ENCODE data around the gene CD177.
"Not testable (repeated sequence)": the region's sequence is repeated elsewhere in the genome, so short reads cannot be mapped to it uniquely, and the experiment has no call there.

CD177 gene

DNA sequence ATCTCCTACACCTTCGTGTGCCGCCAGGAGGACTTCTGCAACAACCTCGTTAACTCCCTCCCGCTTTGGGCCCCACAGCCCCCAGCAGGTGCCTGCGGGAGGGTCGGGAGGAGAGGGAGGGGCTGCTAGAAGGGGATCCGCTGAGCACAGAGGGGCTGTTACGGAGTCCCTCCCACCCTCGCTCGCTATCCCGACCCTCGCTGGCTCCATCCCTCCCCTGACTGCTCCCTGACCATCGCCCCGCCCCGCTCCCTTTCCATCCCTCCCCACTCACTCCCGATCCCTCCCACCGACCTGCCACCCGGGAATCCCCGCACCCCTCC, 780 bp downstream of the CD177 start:
- Histone ChIP-seq H3K4me2 (ENCODE audit: low read length) (no peak overlapping the region), H3K27me3 (ENCODE audit: insufficient read depth, low read length) (no peaks in the 10 kb centered on the region), H3K27ac (ENCODE audit: low read depth, low read length, poor library complexity, severe bottlenecking) (no peak overlapping the region), H3K9ac (ENCODE audit: low read length) (no peak overlapping the region), H2AFZ (ENCODE audit: low read length) (no peak overlapping the region), H3K4me3 (ENCODE audit: low read depth, low read length, poor library complexity, severe bottlenecking) (no peak overlapping the region), H3K79me2 (ENCODE audit: insufficient read depth, low read length) (no peaks in the 10 kb centered on the region), H3K9me3 (ENCODE audit: low read length) (no peaks in the 10 kb centered on the region), H3K36me3 (ENCODE audit: insufficient read depth, low read length) (no peaks in the 10 kb centered on the region), H3K4me1 (ENCODE audit: insufficient read depth, low read length, severe bottlenecking) (no peaks in the 10 kb centered on the region), H3F3A (ENCODE audit: insufficient read depth, low read length) (no peaks in the 10 kb centered on the region), H3K9me2 (ENCODE audit: low read depth, low read length) (no peaks in the 10 kb centered on the region), H4K20me1 (ENCODE audit: insufficient read depth, low read length) (no peaks in the 10 kb centered on the region)
- TF ChIP-seq, protein P1, sequence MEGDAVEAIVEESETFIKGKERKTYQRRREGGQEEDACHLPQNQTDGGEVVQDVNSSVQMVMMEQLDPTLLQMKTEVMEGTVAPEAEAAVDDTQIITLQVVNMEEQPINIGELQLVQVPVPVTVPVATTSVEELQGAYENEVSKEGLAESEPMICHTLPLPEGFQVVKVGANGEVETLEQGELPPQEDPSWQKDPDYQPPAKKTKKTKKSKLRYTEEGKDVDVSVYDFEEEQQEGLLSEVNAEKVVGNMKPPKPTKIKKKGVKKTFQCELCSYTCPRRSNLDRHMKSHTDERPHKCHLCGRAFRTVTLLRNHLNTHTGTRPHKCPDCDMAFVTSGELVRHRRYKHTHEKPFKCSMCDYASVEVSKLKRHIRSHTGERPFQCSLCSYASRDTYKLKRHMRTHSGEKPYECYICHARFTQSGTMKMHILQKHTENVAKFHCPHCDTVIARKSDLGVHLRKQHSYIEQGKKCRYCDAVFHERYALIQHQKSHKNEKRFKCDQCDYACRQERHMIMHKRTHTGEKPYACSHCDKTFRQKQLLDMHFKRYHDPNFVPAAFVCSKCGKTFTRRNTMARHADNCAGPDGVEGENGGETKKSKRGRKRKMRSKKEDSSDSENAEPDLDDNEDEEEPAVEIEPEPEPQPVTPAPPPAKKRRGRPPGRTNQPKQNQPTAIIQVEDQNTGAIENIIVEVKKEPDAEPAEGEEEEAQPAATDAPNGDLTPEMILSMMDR (IDR thresholded peaks at IDR 0.05; ENCODE audit: low read length): no peak
- TF ChIP-seq EZH2 (IDR thresholded peaks at IDR 0.05; ENCODE audit: borderline replicate concordance, low read length): no peak

DNA sequence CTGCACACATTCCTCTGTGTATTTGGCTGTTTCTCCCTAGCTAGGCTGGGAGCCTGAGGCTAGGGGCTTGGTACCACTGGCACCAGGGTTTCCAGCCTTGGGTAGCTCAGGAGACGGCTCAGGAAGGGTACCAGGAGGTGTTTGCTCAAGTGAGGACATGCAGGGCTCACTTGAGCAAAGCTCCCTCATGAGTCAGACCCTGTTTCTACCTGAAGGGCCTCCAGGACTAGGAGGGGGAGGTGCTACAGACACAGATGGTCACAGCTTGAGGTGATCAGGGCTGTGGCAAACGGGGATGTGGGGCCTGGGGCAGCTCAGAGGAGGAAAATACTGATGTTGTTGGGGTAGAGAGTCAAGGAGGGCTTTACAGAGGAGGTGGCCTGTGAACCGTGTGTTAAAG, 3.3 kb downstream of the CD177 start:
- H3K27me3 ChIP-seq (ENCODE audit: insufficient read depth, low read length); H3K4me1 ChIP-seq (ENCODE audit: insufficient read depth, low read length, severe bottlenecking); H3K9me2 ChIP-seq (ENCODE audit: low read depth, low read length); H3K9ac ChIP-seq (ENCODE audit: low read length); H3K36me3 ChIP-seq (ENCODE audit: insufficient read depth, low read length); H3K9me3 ChIP-seq (ENCODE audit: low read length); H2AFZ ChIP-seq (ENCODE audit: low read length); H3K79me2 ChIP-seq (ENCODE audit: insufficient read depth, low read length); H3K4me3 ChIP-seq (ENCODE audit: low read depth, low read length, poor library complexity, severe bottlenecking); H3K4me2 ChIP-seq (ENCODE audit: low read length); H3K27ac ChIP-seq (ENCODE audit: low read depth, low read length, poor library complexity, severe bottlenecking); H3F3A ChIP-seq (ENCODE audit: insufficient read depth, low read length); H4K20me1 ChIP-seq (ENCODE audit: insufficient read depth, low read length): not testable (repeated sequence)

- no peak for TF ChIP-seq EZH2 (IDR thresholded peaks at IDR 0.05; ENCODE audit: borderline replicate concordance, low read length)
- TF ChIP-seq, protein P1 (IDR thresholded peaks at IDR 0.05; ENCODE audit: low read length): no peak
- Histone ChIP-seq H3K9ac (ENCODE audit: low read length) (no peak overlapping the region), H3F3A (ENCODE audit: insufficient read depth, low read length) (no peaks in the 10 kb centered on the region), H3K36me3 (ENCODE audit: insufficient read depth, low read length) (no peaks in the 10 kb centered on the region), H3K4me1 (ENCODE audit: insufficient read depth, low read length, severe bottlenecking) (no peaks in the 10 kb centered on the region), H3K9me2 (ENCODE audit: low read depth, low read length) (no peaks in the 10 kb centered on the region), H3K4me2 (ENCODE audit: low read length) (no peak overlapping the region), H3K79me2 (ENCODE audit: insufficient read depth, low read length) (no peaks in the 10 kb centered on the region), H2AFZ (ENCODE audit: low read length) (no peak overlapping the region), H3K27ac (ENCODE audit: low read depth, low read length, poor library complexity, severe bottlenecking) (no peak overlapping the region), H4K20me1 (ENCODE audit: insufficient read depth, low read length) (no peaks in the 10 kb centered on the region), H3K9me3 (ENCODE audit: low read length) (no peaks in the 10 kb centered on the region), H3K4me3 (ENCODE audit: low read depth, low read length, poor library complexity, severe bottlenecking) (no peak overlapping the region), H3K27me3 (ENCODE audit: insufficient read depth, low read length) (no peaks in the 10 kb centered on the region)
Measured at GRCh38 chr19:43362179-43362578, 8.7 kb downstream of the CD177 start.

GRCh38 chr19:43362745-43363144, 9.3 kb downstream of the CD177 start:
- Histone ChIP-seq H3K27me3 (ENCODE audit: insufficient read depth, low read length) (no peaks in the 10 kb centered on the region), H3F3A (ENCODE audit: insufficient read depth, low read length) (no peaks in the 10 kb centered on the region), H3K27ac (ENCODE audit: low read depth, low read length, poor library complexity, severe bottlenecking) (no peak overlapping the region), H4K20me1 (ENCODE audit: insufficient read depth, low read length) (no peaks in the 10 kb centered on the region), H3K4me3 (ENCODE audit: low read depth, low read length, poor library complexity, severe bottlenecking) (no peak overlapping the region), H3K9ac (ENCODE audit: low read length) (no peak overlapping the region), H3K79me2 (ENCODE audit: insufficient read depth, low read length) (no peaks in the 10 kb centered on the region), H3K36me3 (ENCODE audit: insufficient read depth, low read length) (no peaks in the 10 kb centered on the region), H3K4me2 (ENCODE audit: low read length) (no peak overlapping the region), H2AFZ (ENCODE audit: low read length) (no peak overlapping the region), H3K9me3 (ENCODE audit: low read length) (no peaks in the 10 kb centered on the region), H3K4me1 (ENCODE audit: insufficient read depth, low read length, severe bottlenecking) (no peaks in the 10 kb centered on the region), H3K9me2 (ENCODE audit: low read depth, low read length) (no peaks in the 10 kb centered on the region)
- TF ChIP-seq, protein P1 (IDR thresholded peaks at IDR 0.05; ENCODE audit: low read length): no peak

- H4K20me1 ChIP-seq (ENCODE audit: insufficient read depth, low read length); H3K9me2 ChIP-seq (ENCODE audit: low read depth, low read length); H3K9me3 ChIP-seq (ENCODE audit: low read length); H3K4me1 ChIP-seq (ENCODE audit: insufficient read depth, low read length, severe bottlenecking); H3K27ac ChIP-seq (ENCODE audit: low read depth, low read length, poor library complexity, severe bottlenecking); H3F3A ChIP-seq (ENCODE audit: insufficient read depth, low read length); H3K27me3 ChIP-seq (ENCODE audit: insufficient read depth, low read length); H3K79me2 ChIP-seq (ENCODE audit: insufficient read depth, low read length); H3K4me3 ChIP-seq (ENCODE audit: low read depth, low read length, poor library complexity, severe bottlenecking); H2AFZ ChIP-seq (ENCODE audit: low read length); H3K4me2 ChIP-seq (ENCODE audit: low read length); H3K36me3 ChIP-seq (ENCODE audit: insufficient read depth, low read length); H3K9ac ChIP-seq (ENCODE audit: low read length): not testable (repeated sequence)
Measured at GRCh38 chr19:43365677-43366076, 12.2 kb downstream of the CD177 start.

Data from OCI-LY1 (cell line).